WERI-Rb-1 (cell line): ENCODE results near the gene CALD1.

Source experiments
- DNase-seq: peaks from one replicate; pipeline ENCODE4 v3.0.0-alpha.2; 2020
- H3K27ac ChIP-seq: fragments of 250-450 bp; sonication (Bioruptor Pico); 2 replicates; pipeline ENCODE4 v1.5.1; 2020; ENCODE audit warnings: mild to moderate bottlenecking, moderate library complexity
- H3K27me3 ChIP-seq: fragments of 250-450 bp; sonication (Bioruptor Pico); 2 replicates; pipeline ENCODE4 v1.5.1; 2021; ENCODE audit warnings: mild to moderate bottlenecking, low read depth, moderate library complexity; ENCODE audit not compliant: insufficient read depth, severe bottlenecking
- H3K36me3 ChIP-seq: fragments of 250-450 bp; sonication (Bioruptor Pico); 2 replicates; pipeline ENCODE4 v1.5.1; 2020; ENCODE audit warnings: mild to moderate bottlenecking, moderate library complexity
- H3K4me3 ChIP-seq: 2 replicates; pipeline ENCODE4 v1.5.1; 2011; ENCODE audit warnings: low read depth, mild to moderate bottlenecking, control low read depth, low read length
- H3K9me3 ChIP-seq: fragments of 250-450 bp; sonication (Bioruptor Pico); 2 replicates; pipeline ENCODE4 v1.5.1; 2021; ENCODE audit warnings: mild to moderate bottlenecking, moderate library complexity; ENCODE audit not compliant: severe bottlenecking
- TF ChIP-seq, protein P1 (sequence below): IDR thresholded peaks from 2 replicates; pipeline ENCODE4 v1.5.1; 2011; ENCODE audit warnings: low read depth, mild to moderate bottlenecking, control low read depth, inconsistent platforms, low read length

Gene CALD1

DNA sequence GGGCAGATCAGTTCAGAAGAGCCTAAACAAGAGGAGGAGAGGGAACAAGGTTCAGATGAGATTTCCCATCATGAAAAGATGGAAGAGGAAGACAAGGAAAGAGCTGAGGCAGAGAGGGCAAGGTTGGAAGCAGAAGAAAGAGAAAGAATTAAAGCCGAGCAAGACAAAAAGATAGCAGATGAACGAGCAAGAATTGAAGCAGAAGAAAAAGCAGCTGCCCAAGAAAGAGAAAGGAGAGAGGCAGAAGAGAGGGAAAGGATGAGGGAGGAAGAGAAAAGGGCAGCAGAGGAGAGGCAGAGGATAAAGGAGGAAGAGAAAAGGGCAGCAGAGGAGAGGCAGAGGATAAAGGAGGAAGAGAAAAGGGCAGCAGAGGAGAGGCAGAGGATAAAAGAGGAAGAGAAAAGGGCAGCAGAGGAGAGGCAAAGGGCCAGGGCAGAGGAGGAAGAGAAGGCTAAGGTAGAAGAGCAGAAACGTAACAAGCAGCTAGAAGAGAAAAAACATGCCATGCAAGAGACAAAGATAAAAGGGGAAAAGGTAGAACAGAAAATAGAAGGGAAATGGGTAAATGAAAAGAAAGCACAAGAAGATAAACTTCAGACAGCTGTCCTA is 154.1 kb downstream of the CALD1 start:
- H3K9me3 ChIP-seq, result no peaks in the 10 kb centered on the region
- no peak overlapping the region for H3K27ac ChIP-seq
- H3K4me3 ChIP-seq, result no peak overlapping the region
- TF ChIP-seq, protein P1, sequence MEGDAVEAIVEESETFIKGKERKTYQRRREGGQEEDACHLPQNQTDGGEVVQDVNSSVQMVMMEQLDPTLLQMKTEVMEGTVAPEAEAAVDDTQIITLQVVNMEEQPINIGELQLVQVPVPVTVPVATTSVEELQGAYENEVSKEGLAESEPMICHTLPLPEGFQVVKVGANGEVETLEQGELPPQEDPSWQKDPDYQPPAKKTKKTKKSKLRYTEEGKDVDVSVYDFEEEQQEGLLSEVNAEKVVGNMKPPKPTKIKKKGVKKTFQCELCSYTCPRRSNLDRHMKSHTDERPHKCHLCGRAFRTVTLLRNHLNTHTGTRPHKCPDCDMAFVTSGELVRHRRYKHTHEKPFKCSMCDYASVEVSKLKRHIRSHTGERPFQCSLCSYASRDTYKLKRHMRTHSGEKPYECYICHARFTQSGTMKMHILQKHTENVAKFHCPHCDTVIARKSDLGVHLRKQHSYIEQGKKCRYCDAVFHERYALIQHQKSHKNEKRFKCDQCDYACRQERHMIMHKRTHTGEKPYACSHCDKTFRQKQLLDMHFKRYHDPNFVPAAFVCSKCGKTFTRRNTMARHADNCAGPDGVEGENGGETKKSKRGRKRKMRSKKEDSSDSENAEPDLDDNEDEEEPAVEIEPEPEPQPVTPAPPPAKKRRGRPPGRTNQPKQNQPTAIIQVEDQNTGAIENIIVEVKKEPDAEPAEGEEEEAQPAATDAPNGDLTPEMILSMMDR, result no peak
- no peaks in the 10 kb centered on the region for H3K36me3 ChIP-seq
- DNase-seq, result no peak
- no peaks in the 10 kb centered on the region for H3K27me3 ChIP-seq

DNA sequence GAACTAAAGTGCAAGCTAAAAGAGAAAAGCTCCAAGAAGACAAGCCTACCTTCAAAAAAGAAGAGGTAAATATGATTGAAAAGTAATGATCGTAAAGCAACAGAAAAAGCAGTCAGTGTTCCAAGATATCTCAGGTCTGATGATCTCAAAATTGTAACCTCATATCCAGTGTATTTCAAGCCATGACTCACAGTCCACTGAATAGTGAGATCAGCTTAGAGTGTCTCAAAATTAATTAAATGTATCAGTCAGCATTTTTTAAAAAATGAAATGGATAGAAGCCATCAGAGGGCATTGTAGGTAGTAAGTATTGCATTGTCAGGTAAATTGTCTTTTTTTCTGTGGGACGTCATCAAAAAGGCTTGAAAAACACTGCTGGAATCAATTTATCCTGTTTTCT is 156.3 kb downstream of the CALD1 start:
- H3K27me3 ChIP-seq, result no peaks in the 10 kb centered on the region
- DNase-seq, result no peak
- TF ChIP-seq, protein P1, result no peak
- H3K27ac ChIP-seq, result no peak overlapping the region
- no peak overlapping the region for H3K4me3 ChIP-seq
- H3K36me3 ChIP-seq, result no peaks in the 10 kb centered on the region
- no peaks in the 10 kb centered on the region for H3K9me3 ChIP-seq

DNA sequence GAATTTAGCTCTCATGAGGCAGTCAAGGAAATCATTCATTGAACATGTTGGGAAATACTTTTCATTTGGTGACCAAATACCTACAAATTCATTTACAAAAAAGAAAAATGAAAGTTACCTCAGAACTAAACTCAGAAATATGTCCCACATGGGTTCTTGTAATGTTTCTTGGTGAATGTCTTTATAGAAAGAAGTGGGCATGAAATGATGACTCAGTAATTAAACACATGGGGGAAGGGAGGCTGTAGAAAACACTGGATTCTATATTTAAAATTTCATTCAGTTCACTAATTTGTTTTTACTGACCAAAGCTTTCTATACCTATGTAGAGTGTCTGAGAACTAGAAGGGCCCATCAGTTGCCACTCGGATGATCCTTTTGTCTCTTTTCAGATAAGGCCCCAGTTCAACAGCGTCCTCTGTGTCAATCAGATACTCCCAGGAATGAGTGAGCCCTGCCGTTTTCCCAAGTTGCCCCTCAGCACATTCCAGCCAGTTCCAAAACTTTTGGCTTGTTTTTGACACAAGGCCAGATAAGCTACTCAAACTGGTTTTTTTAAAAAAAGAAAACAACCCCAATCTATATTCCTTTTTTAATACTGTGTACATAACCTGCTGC is 157.6 kb downstream of the CALD1 start:
- H3K27me3 ChIP-seq, result no peaks in the 10 kb centered on the region
- H3K4me3 ChIP-seq, result no peak overlapping the region
- no peaks in the 10 kb centered on the region for H3K9me3 ChIP-seq
- DNase-seq, result no peak
- H3K27ac ChIP-seq, result no peak overlapping the region
- no peaks in the 10 kb centered on the region for H3K36me3 ChIP-seq
- TF ChIP-seq, protein P1, result no peak

DNA sequence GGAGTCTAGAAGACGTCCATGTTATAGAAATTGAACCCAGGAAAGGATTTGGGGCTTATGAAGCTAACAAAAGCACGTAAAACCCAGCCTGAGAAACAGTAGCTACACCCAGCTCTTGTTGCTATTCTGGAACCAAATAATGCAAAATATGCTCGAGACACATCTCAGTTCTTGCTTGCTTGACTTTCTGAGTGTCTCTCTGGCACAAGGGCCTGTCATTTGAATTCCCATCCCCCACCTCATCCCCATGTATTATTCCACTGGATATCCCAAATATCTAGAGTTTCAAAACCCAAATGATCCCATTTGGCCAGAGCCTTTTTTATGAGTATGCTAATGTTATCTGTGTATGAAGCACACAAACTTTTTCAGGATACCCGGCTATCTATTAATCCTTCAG is 158.7 kb downstream of the CALD1 start:
- no peak for DNase-seq
- Histone ChIP-seq H3K36me3 (no peaks in the 10 kb centered on the region), H3K27ac (no peak overlapping the region), H3K9me3 (no peaks in the 10 kb centered on the region), H3K27me3 (no peaks in the 10 kb centered on the region), H3K4me3 (no peak overlapping the region)
- TF ChIP-seq, protein P1, result no peak

DNA sequence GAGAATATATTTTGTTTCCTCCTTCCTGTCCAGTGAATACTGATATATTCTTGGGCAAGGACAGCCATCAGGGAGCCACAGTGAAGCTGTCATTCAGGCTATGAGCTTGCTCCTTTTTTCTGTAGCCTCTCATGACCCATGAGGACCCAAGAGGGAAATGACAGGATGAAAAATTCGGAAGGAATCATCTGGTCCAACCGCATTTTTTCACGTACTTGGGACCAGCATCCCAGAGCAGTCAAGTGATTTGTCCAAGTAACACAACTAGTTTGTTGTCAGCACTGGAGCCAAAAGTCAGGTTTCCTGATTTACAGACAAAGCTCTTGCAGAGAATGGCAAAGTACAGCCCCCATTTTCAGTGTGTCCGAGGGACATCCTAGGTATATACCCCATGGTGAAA is 159.7 kb downstream of the CALD1 start:
- Histone ChIP-seq H3K9me3 (no peaks in the 10 kb centered on the region), H3K27me3 (no peaks in the 10 kb centered on the region), H3K4me3 (no peak overlapping the region), H3K36me3 (no peaks in the 10 kb centered on the region), H3K27ac (no peak overlapping the region)
- no peak for DNase-seq
- TF ChIP-seq, protein P1, result no peak

DNA sequence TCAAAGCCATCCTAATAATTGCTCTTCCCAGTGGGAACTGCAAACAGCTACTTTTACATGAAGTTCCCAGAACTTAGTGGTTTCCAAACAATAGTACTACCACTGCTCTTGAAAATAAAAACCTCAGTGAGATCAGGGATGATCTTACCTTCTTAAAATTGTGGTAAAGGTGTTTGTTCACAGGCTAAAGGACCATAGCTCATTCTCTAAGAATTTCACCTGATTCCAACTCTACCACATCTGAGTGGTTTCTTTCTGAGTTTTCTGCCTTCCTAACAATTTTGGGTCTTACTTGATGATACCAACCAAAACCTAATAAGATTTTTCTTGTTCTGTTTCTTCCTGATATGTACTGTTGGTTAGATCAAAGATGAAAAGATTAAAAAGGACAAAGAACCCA is 161.3 kb downstream of the CALD1 start:
- TF ChIP-seq, protein P1, result no peak
- no peaks in the 10 kb centered on the region for H3K27me3 ChIP-seq
- no peak for DNase-seq
- no peak overlapping the region for H3K4me3 ChIP-seq
- no peaks in the 10 kb centered on the region for H3K9me3 ChIP-seq
- H3K27ac ChIP-seq, result no peak overlapping the region
- no peaks in the 10 kb centered on the region for H3K36me3 ChIP-seq
